K562 (cell line): ENCODE data around the gene ABHD16A. TPM values are rescaled to one million over a fixed set of nuclear protein-coding genes. Genes with fewer than 3 reads are reported as not detected.
A peak's percentile ranks its signal among the peaks of the same experiment; 100 is the strongest.

Source experiments
- MGA ChIP-seq: fragments of 450-650 bp; IDR thresholded peaks from 2 replicates; pipeline ENCODE4 v1.6.1; 2016; ENCODE audit warnings: mild to moderate bottlenecking, moderate library complexity
- TBP ChIP-seq: optimal IDR thresholded peaks from 2 replicates; pipeline ENCODE3; 2011; ENCODE audit warnings: low read depth, low read length, improper control_type of control experiment
- TEAD1 ChIP-seq, 2 experiments: fragments of 450-650 bp in 1 of 2; sonication (generic) in 1 of 2; formaldehyde crosslinking; IDR thresholded peaks; 2 replicates each; pipeline versions ENCODE4 v1.4.0 to v1.8.0; 2020 to 2022; ENCODE audit warnings: mild to moderate bottlenecking in 2 of 2, missing genetic modification reagents in 1 of 2
- polyA plus RNA-seq, 8 experiments: library from polyadenylated mRNA; depleted of rRNA in 4 of 8; stranded (reverse) in 5 of 8; unstranded in 3 of 8; fragments of >200 nt; fragmentation: Nextera tagmentation in 2 of 8; fragmentation: Illumina TruSeq in 1 of 8; extraction: Ambion mirVana in 2 of 8; extraction: Trizol in 1 of 8; gene quantifications; 2 replicates each; pipeline versions ENCODE4 v1.2.1 to v1.2.3, GENCODE V29; 2011 to 2014; ENCODE audit warnings: inconsistent platforms in 1 of 8, missing spikeins in 1 of 8
- total RNA-seq, 7 experiments: library from RNA; depleted of rRNA in 6 of 7; stranded (reverse); fragments of >200 nt in 6 of 7; fragmentation: Illumina TruSeq in 2 of 7; extraction: Trizol in 2 of 7; gene quantifications; 2 replicates each; pipeline versions ENCODE4 v1.2.1 to v1.2.3, GENCODE V29; 2011 to 2021; ENCODE audit warnings: low replicate concordance in 1 of 7
- TF ChIP-seq, protein P1 (sequence below): fragments of 450-650 bp; formaldehyde crosslinking; IDR thresholded peaks from 2 replicates; pipeline ENCODE4 v1.4.0; 2020; ENCODE audit warnings: mild to moderate bottlenecking, moderate library complexity

Gene ABHD16A
- total and polyA plus RNA-seq, 9 of the 15 experiments (the other 6 are each of a cell fraction or from before 2014, with no cell fraction given) = 25.8 to 120 (median 81.6) TPM

GRCh38 chr6:31677955-31678354, 25.2 kb downstream of the ABHD16A start (continued):
- TF ChIP-seq MGA = no peak
- no peak for TF ChIP-seq TBP
- TF ChIP-seq TEAD1 (CRISPR knock-in tag; IDR thresholded peaks at IDR 0.05) = peak in 1 of 2 experiments; percentile 55; a peak in 1 of 4 replicates
- TF ChIP-seq, protein P1, sequence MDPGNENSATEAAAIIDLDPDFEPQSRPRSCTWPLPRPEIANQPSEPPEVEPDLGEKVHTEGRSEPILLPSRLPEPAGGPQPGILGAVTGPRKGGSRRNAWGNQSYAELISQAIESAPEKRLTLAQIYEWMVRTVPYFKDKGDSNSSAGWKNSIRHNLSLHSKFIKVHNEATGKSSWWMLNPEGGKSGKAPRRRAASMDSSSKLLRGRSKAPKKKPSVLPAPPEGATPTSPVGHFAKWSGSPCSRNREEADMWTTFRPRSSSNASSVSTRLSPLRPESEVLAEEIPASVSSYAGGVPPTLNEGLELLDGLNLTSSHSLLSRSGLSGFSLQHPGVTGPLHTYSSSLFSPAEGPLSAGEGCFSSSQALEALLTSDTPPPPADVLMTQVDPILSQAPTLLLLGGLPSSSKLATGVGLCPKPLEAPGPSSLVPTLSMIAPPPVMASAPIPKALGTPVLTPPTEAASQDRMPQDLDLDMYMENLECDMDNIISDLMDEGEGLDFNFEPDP (CRISPR knock-in tag) = no peak
